ENCODE measurements around the gene CASS4. TPM values are rescaled to one million over a fixed set of nuclear protein-coding genes. Genes with fewer than 3 reads are reported as not detected.
"Not testable (repeated sequence)": the region's sequence is repeated elsewhere in the genome, so short reads cannot be mapped to it uniquely, and the experiment has no call there.

Gene CASS4
- total RNA-seq, 1 experiment from 2014 or later = 0.17 TPM

DNA sequence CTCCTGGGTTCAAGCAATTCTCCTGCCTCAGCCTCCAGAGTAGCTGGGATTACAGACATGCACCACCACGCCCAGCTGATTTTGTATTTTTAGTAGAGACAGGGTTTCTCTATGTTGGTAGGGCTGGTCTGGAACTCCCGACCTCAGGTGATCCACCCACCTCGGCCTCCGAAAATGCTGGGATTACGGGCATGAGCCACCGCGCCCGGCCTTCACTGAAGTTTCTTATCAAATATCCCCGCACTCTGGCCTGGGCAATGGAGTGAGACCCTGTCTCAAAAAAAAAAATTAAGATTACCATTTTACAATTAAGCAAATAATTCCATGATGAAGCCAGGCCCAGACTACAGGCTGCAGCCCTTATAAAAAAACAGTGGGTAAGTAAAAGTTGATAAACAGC is 21.7 kb upstream of the CASS4 start:
- H3K27me3 ChIP-seq (ENCODE audit: insufficient read depth, low read length); ATAC-seq; CTCF ChIA-PET; H4K20me1 ChIP-seq (ENCODE audit: insufficient read depth); RAD21 ChIA-PET (ENCODE audit: low non-redundant PET in 1 of 2, low total read pairs in 2 of 2, uncharacterized antibody in 2 of 2, unreplicated experiment in 2 of 2); DNase-seq (ENCODE audit: low read depth, low spot score); BruUV-seq (replicated peaks); H3K9me2 ChIP-seq (ENCODE audit: insufficient read depth); H3K9me3 ChIP-seq (ENCODE audit: control insufficient read depth in 1 of 2, insufficient read depth in 1 of 2, low read depth in 1 of 2, low read length in 2 of 2); H3K27ac ChIP-seq (ENCODE audit: low read depth, low read length); POLR2A ChIA-PET; H2AFZ ChIP-seq (ENCODE audit: low read depth, low read length, poor library complexity, severe bottlenecking): not testable (repeated sequence)
- intact Hi-C loops (cut with micrococcal nuclease) = loop anchor here (5.0 kb wide), 2 partner anchors 77 to 962 kb away; partner anchors contain the start of genes RAE1 and RTF2
- peak overlapping the region; percentile 87 to 98 for H3K4me3 ChIP-seq (replicated peaks in 1 of 2; ENCODE audit: low read depth in 1 of 2, low read length in 2 of 2)
- H3K36me3 ChIP-seq (ENCODE audit: control insufficient read depth in 1 of 2, insufficient read depth in 2 of 2, low read length in 2 of 2) = peaks cover 23 to 29% of the 10 kb centered on the region in 2 experiments
- H3K4me2 ChIP-seq (ENCODE audit: low read length) = peak overlapping the region; percentile 89
- H3K4me1 ChIP-seq (ENCODE audit: control insufficient read depth in 1 of 2, insufficient read depth in 2 of 2, low read length in 2 of 2) = peaks cover 11 to 16% of the 10 kb centered on the region in 2 experiments; a peak in 3 of 4 replicates
- peak overlapping the region; percentile 100 for H3K9ac ChIP-seq (ENCODE audit: low read length)
- peaks cover 95% of the 10 kb centered on the region for H3K79me2 ChIP-seq (ENCODE audit: insufficient read depth, low read length)

DNA sequence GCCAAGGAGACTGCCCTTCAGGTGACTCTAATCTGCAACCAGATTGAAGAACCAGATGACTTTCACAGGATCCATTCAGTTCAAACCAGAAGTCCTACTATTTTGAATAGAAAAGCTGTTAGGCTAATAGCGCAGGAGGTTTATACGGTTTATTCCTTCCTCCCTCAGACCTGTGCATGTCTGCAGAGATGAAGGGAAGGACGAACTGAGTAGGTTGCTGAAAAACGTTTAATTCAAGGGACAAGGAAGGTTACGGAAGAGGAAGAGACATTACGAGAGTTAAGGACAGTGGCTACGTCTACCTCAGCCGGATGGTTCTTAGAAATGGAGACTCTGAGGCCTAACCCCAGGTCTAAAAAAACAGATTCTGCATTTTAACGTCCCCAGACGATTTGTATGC is 21.0 kb upstream of the CASS4 start:
- ChIA-PET POLR2A (interaction anchor here (1.5 kb wide), 1 partner anchor 16 kb away, joined by 4 read pairs; no protein-coding TSS in a partner anchor), CTCF (no interaction called here), RAD21 (ENCODE audit: low non-redundant PET in 1 of 2, low total read pairs in 2 of 2, uncharacterized antibody in 2 of 2, unreplicated experiment in 2 of 2) (no interaction called here)
- intact Hi-C loops (cut with micrococcal nuclease) = loop anchor here (5.0 kb wide), 2 partner anchors 76 to 961 kb away; partner anchors contain the start of genes RAE1 and RTF2
- Histone ChIP-seq H3K4me2 (ENCODE audit: low read length) (peak overlapping the region; percentile 89), H3K4me3 (replicated peaks in 1 of 2; ENCODE audit: low read depth in 1 of 2, low read length in 2 of 2) (peak overlapping the region; percentile 87 to 98), H3K9ac (ENCODE audit: low read length) (peak overlapping the region; percentile 100), H3K27ac (ENCODE audit: low read depth, low read length) (peak overlapping the region; percentile 96), H2AFZ (ENCODE audit: low read depth, low read length, poor library complexity, severe bottlenecking) (no peak overlapping the region), H4K20me1 (ENCODE audit: insufficient read depth) (no peaks in the 10 kb centered on the region), H3K9me3 (ENCODE audit: control insufficient read depth in 1 of 2, insufficient read depth in 1 of 2, low read depth in 1 of 2, low read length in 2 of 2) (no peaks in the 10 kb centered on the region), H3K27me3 (ENCODE audit: insufficient read depth, low read length) (no peaks in the 10 kb centered on the region), H3K36me3 (ENCODE audit: control insufficient read depth in 1 of 2, insufficient read depth in 2 of 2, low read length in 2 of 2) (peaks cover 24 to 32% of the 10 kb centered on the region in 2 experiments), H3K79me2 (ENCODE audit: insufficient read depth, low read length) (peaks cover 96% of the 10 kb centered on the region), H3K9me2 (ENCODE audit: insufficient read depth) (no peaks in the 10 kb centered on the region), H3K4me1 (ENCODE audit: control insufficient read depth in 1 of 2, insufficient read depth in 2 of 2, low read length in 2 of 2) (peaks cover 11 to 16% of the 10 kb centered on the region in 2 experiments; a peak in 3 of 4 replicates)
- TSS peak; percentile 89 for BruUV-seq (replicated peaks)
- ATAC-seq (no peak), DNase-seq (ENCODE audit: low read depth, low spot score) (no peak)
- TF ChIP-seq SP1 (IDR thresholded peaks at IDR 0.05; ENCODE audit: low read depth) (no peak), ZNF274 (IDR thresholded peaks at IDR 0.05; ENCODE audit: low read depth, low read length) (no peak), YY1 (IDR thresholded peaks at IDR 0.05; ENCODE audit: extremely low read depth, insufficient replicate concordance, low read depth, low read length) (no peak), EZH2phosphoT487 (IDR thresholded peaks at IDR 0.05; ENCODE audit: borderline replicate concordance) (no peak), SIN3A (IDR thresholded peaks at IDR 0.05; ENCODE audit: low read depth) (no peak)

All from HCT116 (cell line).